Endothelial cell of umbilical vein (primary cell): ENCODE measurements around the gene TMCO2. TPM values are rescaled to one million over a fixed set of nuclear protein-coding genes. Genes with fewer than 3 reads are reported as not detected.

ENCODE experiments used
- BruUV-seq: library from RNA; stranded (reverse); fragments of 400-500 nt; replicated peaks from 2 replicates; lab custom pipeline; 2021; lab: Mats Ljungman, UMichigan
- CTCF ChIA-PET: fragments of 300-600, 350-600 bp; sonication (Branson Sonifier 250); formaldehyde crosslinking; loops from one replicate; lab custom pipeline; 2021; ENCODE audit warnings: antibody characterized with exemption, inconsistent platforms; lab: Charles Lee
- POLR2A ChIA-PET: fragments of 300-600, 350-600 bp; sonication (Branson Sonifier 250); formaldehyde crosslinking; loops from one replicate; lab custom pipeline; 2021; ENCODE audit warnings: antibody characterized with exemption, inconsistent platforms; lab: Charles Lee
- DNase-seq: peaks from one replicate; pipeline ENCODE4 v3.0.0-alpha.2; 2011; ENCODE audit warnings: low read depth, low spot score
- FAIRE-seq: peaks from 2 replicates; lab custom pipeline; 2011; peaks lifted over from hg19 to GRCh38; lab: Jason Lieb, UNC
- H2AFZ ChIP-seq: 2 replicates; pipeline ENCODE4 v1.6.0; 2012; ENCODE audit warnings: low read depth, low read length, control low read depth, inconsistent platforms
- H3K27ac ChIP-seq: 2 replicates; pipeline ENCODE4 v1.5.1; 2011; ENCODE audit warnings: low read depth, mild to moderate bottlenecking, control low read depth, low read length, moderate library complexity; ENCODE audit not compliant: insufficient read depth
- H3K27me3 ChIP-seq, 2 experiments: 2 replicates each; pipeline versions ENCODE4 v1.6.0 to v1.6.1; 2011; ENCODE audit warnings: low read length in 2 of 2, mixed read lengths in 1 of 2; ENCODE audit not compliant: control insufficient read depth in 2 of 2, insufficient read depth in 2 of 2
- H3K36me3 ChIP-seq, 2 experiments: 2 replicates in 1 of 2; 3 replicates in 1 of 2; pipeline ENCODE4 v1.5.1; 2011; ENCODE audit warnings: low read length in 2 of 2, mild to moderate bottlenecking in 1 of 2, moderate library complexity in 1 of 2; ENCODE audit not compliant: control insufficient read depth in 2 of 2, insufficient read depth in 2 of 2; ENCODE audit errors: extremely low read depth in 1 of 2
- H3K4me1 ChIP-seq: 3 replicates; pipeline ENCODE4 v1.5.1; 2011; ENCODE audit warnings: mild to moderate bottlenecking, low read length; ENCODE audit not compliant: control insufficient read depth, insufficient read depth; ENCODE audit errors: extremely low read depth
- H3K4me2 ChIP-seq: 2 replicates; pipeline ENCODE4 v1.6.1; 2011; ENCODE audit warnings: low read length, control low read depth, mixed read lengths; ENCODE audit not compliant: insufficient read depth
- H3K4me3 ChIP-seq, 3 experiments: fragments of 200-600 bp in 1 of 3; sonication (generic), shearing (Covaris generic) in 1 of 3; replicated peaks in 1 of 3; 2 replicates each; pipeline ENCODE4 v1.5.1; 2011 to 2016; ENCODE audit warnings: control low read depth in 3 of 3, low read length in 3 of 3, mild to moderate bottlenecking in 2 of 3, inconsistent platforms in 1 of 3, low read depth in 1 of 3, moderate library complexity in 1 of 3; ENCODE audit not compliant: insufficient read depth in 1 of 3
- H3K79me2 ChIP-seq: 2 replicates; pipeline ENCODE4 v1.6.0; 2012; ENCODE audit warnings: low read length, inconsistent platforms; ENCODE audit not compliant: control insufficient read depth, insufficient read depth
- H3K9ac ChIP-seq: replicated peaks from 2 replicates; pipeline ENCODE3; 2011; ENCODE audit warnings: low read length, control low read depth; ENCODE audit not compliant: insufficient read depth; ENCODE audit errors: extremely low read depth
- H3K9me1 ChIP-seq: replicated peaks from 3 replicates; pipeline ENCODE4 v1.6.0; 2011; ENCODE audit warnings: mild to moderate bottlenecking, low read length; ENCODE audit not compliant: control insufficient read depth, insufficient read depth; ENCODE audit errors: extremely low read depth
- H3K9me3 ChIP-seq: replicated peaks from 2 replicates; pipeline ENCODE4 v1.5.1; 2012; ENCODE audit warnings: low read length, inconsistent platforms; ENCODE audit not compliant: control insufficient read depth, insufficient read depth
- H4K20me1 ChIP-seq: replicated peaks from 2 replicates; pipeline ENCODE3; 2011; ENCODE audit warnings: mild to moderate bottlenecking, low read length; ENCODE audit not compliant: control insufficient read depth, insufficient read depth; ENCODE audit errors: extremely low read depth
- FOS ChIP-seq: IDR thresholded peaks from 2 replicates; pipeline ENCODE4 v1.6.1; 2011; ENCODE audit warnings: mild to moderate bottlenecking, low read length, moderate library complexity, borderline replicate concordance; ENCODE audit not compliant: insufficient read depth
- GATA2 ChIP-seq: IDR thresholded peaks from 2 replicates; pipeline ENCODE4 v1.7.0; 2011; ENCODE audit warnings: low read depth, mild to moderate bottlenecking, moderate library complexity, mixed read lengths, low read length; ENCODE audit not compliant: insufficient read length, insufficient read depth
- JUN ChIP-seq: IDR thresholded peaks from 2 replicates; pipeline ENCODE4 v1.6.1; 2011; ENCODE audit warnings: borderline replicate concordance, low read depth; ENCODE audit not compliant: insufficient read length, insufficient read depth
- MAX ChIP-seq: IDR thresholded peaks from 2 replicates; pipeline ENCODE4 v1.6.1; 2011; ENCODE audit not compliant: insufficient read depth, insufficient read length
- MYC ChIP-seq: IDR thresholded peaks from one replicate; pipeline ENCODE4 v1.6.1; 2011; ENCODE audit warnings: mild to moderate bottlenecking, low read depth, low read length
- POLR2A ChIP-seq: IDR thresholded peaks from 2 replicates; pipeline ENCODE4 v1.6.1; 2012; ENCODE audit warnings: low read depth, mild to moderate bottlenecking, control low read depth, low read length
- POLR2AphosphoS5 ChIP-seq: IDR thresholded peaks from 2 replicates; pipeline ENCODE4 v1.6.1; 2012; ENCODE audit warnings: low read depth, mild to moderate bottlenecking, control low read depth, low read length, moderate library complexity; ENCODE audit not compliant: insufficient read depth
- dilution Hi-C: fragments of 300-500 bp; cut with MboI; formaldehyde crosslinking; loops from one replicate; pipeline ENCODE4 v1.15.0; 2019; ENCODE audit warnings: low sequenced_read_pairs; ENCODE audit not compliant: extremely low pct_ligation_motif_present
- intact Hi-C: fragments of 100-400 bp; cut with micrococcal nuclease; formaldehyde crosslinking; loops from one replicate; pipeline ENCODE4 v1.10.0; 2022
- polyA plus RNA-seq, 4 experiments: library from polyadenylated mRNA; depleted of rRNA in 3 of 4; stranded (reverse) in 3 of 4; unstranded in 1 of 4; fragments of >200 nt; gene quantifications; 2 replicates each; pipeline versions ENCODE4 v1.2.1 to v1.2.3, GENCODE V29; 2011 to 2012; ENCODE audit warnings: missing spikeins in 1 of 4
- total RNA-seq: library from RNA; stranded (reverse); gene quantifications from 2 replicates; pipeline ENCODE4 v1.2.3, GENCODE V29; 2021
- TF ChIP-seq, protein P1 (sequence below), 2 donors: IDR thresholded peaks; 1 replicate in 1 of 2; 2 replicates in 1 of 2; pipeline ENCODE4 v1.5.1; 2011; ENCODE audit warnings: low read length in 2 of 2, mild to moderate bottlenecking in 2 of 2, moderate library complexity in 2 of 2, control low read depth in 1 of 2, inconsistent platforms in 1 of 2, low read depth in 1 of 2; ENCODE audit not compliant: insufficient read depth in 1 of 2; ENCODE audit errors: extremely low read depth in 1 of 2

TMCO2 gene
- total and polyA plus RNA-seq, 2 donors (not counting 3 experiments of a cell fraction or from before 2014, with no cell fraction given): not detected

GRCh38 chr1:40199126-40199525 lies 48.6 kb upstream of the TMCO2 start:
- Histone ChIP-seq H4K20me1 (no peaks in the 10 kb centered on the region), H3K9ac (no peak overlapping the region), H3K4me1 (no peaks in the 10 kb centered on the region), H2AFZ (no peak overlapping the region), H3K36me3 (peaks cover 1 to 2% of the 10 kb centered on the region in 2 experiments), H3K4me3 (no peak overlapping the region), H3K27me3 (no peaks in the 10 kb centered on the region), H3K27ac (no peak overlapping the region), H3K4me2 (no peak overlapping the region), H3K79me2 (no peaks in the 10 kb centered on the region), H3K9me3 (no peaks in the 10 kb centered on the region), H3K9me1 (no peaks in the 10 kb centered on the region)
- FAIRE-seq (no peak), DNase-seq (no peak)
- ChIA-PET POLR2A (no interaction called here), CTCF (interaction anchor here (0.9 kb wide), 1 partner anchor 11 kb away, joined by 3 read pairs; no protein-coding TSS in a partner anchor)
- intact Hi-C loops (no loop called here), dilution Hi-C loops (no loop called here)
- no peak for TF ChIP-seq GATA2
- TF ChIP-seq JUN: no peak
- no peak for TF ChIP-seq POLR2AphosphoS5
- TF ChIP-seq POLR2A: no peak
- TF ChIP-seq MYC: no peak
- TF ChIP-seq, protein P1, sequence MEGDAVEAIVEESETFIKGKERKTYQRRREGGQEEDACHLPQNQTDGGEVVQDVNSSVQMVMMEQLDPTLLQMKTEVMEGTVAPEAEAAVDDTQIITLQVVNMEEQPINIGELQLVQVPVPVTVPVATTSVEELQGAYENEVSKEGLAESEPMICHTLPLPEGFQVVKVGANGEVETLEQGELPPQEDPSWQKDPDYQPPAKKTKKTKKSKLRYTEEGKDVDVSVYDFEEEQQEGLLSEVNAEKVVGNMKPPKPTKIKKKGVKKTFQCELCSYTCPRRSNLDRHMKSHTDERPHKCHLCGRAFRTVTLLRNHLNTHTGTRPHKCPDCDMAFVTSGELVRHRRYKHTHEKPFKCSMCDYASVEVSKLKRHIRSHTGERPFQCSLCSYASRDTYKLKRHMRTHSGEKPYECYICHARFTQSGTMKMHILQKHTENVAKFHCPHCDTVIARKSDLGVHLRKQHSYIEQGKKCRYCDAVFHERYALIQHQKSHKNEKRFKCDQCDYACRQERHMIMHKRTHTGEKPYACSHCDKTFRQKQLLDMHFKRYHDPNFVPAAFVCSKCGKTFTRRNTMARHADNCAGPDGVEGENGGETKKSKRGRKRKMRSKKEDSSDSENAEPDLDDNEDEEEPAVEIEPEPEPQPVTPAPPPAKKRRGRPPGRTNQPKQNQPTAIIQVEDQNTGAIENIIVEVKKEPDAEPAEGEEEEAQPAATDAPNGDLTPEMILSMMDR (IDR thresholded peaks at IDR 0.05; ENCODE audit: extremely low read depth in 1 of 2, insufficient read depth in 1 of 2, low read depth in 1 of 2, low read length in 2 of 2): no peak
- BruUV-seq: no TSS peak

DNA sequence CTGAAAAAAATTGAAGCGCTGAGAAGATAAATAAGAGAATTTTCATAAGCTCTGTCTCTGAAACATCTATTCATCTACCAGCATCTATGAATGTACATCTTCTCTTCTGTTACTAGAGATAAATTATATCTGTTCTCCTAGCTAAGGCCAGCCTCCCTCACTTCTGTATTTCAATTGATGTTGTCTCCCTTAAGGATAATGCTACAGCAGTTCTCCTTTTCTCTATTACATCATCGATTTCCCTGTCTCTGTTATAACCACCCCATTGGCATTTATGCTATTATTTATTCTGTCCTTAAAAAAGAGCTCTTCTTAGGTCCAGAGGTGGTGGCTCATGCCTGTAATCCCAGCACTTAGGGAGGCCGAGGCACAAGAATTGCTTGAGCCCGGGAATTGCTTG lies 42.9 kb upstream of the TMCO2 start:
- Histone ChIP-seq H3K9me3 (no peaks in the 10 kb centered on the region), H2AFZ (no peak overlapping the region), H3K4me3 (no peak overlapping the region), H3K4me2 (no peak overlapping the region), H3K27ac (no peak overlapping the region), H3K9me1 (no peaks in the 10 kb centered on the region), H3K4me1 (no peaks in the 10 kb centered on the region), H3K79me2 (no peaks in the 10 kb centered on the region), H3K9ac (no peak overlapping the region), H3K27me3 (no peaks in the 10 kb centered on the region), H4K20me1 (no peaks in the 10 kb centered on the region), H3K36me3 (peaks cover 0 to 2% of the 10 kb centered on the region in 2 experiments)
- no peak for FAIRE-seq
- TF ChIP-seq FOS (no peak), JUN (no peak), GATA2 (no peak), MAX (no peak)
- TF ChIP-seq, protein P1 (IDR thresholded peaks at IDR 0.05; ENCODE audit: extremely low read depth in 1 of 2, insufficient read depth in 1 of 2, low read depth in 1 of 2, low read length in 2 of 2): no peak
- dilution Hi-C loops (no loop called here), intact Hi-C loops (no loop called here)
- ChIA-PET POLR2A (no interaction called here), CTCF (interaction anchor here (0.9 to 2.3 kb wide), 4 partner anchors 9 to 61 kb away, joined by 3 to 7 read pairs (median 4); no protein-coding TSS in a partner anchor)
- BruUV-seq: no TSS peak
- no peak for DNase-seq
